Measurements from ENCODE around the gene COL6A6. TPM values are rescaled to one million over a fixed set of nuclear protein-coding genes. Genes with fewer than 3 reads are reported as not detected.

COL6A6 gene
- total RNA-seq, 4 donors from 2014 or later: 0.16 to 1.7 (median 0.31) TPM

- TF ChIP-seq CTCF (IDR thresholded peaks at IDR 0.05; ENCODE audit: low read depth): no peak
Measured at GRCh38 chr3:130529486-130530215, 12.7 kb downstream of the COL6A6 start.

DNA sequence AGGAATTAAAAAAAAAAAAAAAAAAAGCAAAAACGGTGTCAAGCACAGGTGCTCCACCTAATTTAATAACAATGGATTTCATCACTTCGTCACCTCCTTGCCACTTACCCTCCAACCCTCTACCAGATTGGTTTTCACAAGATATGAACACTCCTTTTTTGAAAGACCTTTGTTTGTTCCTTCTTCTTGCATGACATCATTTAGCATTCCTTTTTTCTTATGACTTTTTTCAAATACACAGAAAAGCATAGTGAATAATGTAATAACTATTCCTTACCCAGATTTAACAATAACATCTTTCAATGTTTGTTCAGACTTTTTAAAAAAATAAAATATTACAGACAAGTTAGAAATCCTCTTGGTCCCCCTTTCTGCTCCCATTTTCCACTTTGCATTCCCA, 16.3 kb downstream of the COL6A6 start:
- TF ChIP-seq CTCF (IDR thresholded peaks at IDR 0.05; ENCODE audit: low read depth): no peak

DNA sequence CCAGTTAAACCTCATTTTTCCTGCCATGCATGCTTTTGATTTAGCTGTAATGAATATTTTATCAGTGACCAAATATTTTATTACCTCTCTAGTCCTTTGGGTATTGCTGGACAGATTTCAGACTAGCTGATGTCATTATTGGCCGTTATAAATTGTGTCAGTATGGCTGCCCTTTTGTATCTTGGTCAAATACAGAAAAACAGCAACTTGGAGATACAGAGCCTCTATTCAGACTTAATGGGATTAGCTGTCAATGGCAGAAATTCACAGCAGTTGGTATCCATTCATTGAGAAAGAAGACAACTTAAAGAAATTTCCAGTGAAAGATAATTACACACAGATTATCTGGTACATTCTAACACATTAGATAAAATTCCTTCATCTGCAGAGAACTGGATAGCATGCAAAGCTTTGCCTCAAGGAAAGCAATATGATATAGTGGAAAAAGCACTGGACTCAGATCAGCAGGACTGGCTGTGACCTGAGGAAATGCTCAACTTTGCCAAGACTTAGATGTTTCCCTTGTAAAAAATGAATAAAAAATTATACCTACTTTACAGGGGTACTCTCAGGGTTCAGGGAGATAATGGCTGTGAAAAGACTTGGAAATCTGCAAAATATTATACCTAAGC, 20.8 kb downstream of the COL6A6 start:
- no peak for TF ChIP-seq CTCF (IDR thresholded peaks at IDR 0.05; ENCODE audit: low read depth)

- no peak for TF ChIP-seq CTCF (IDR thresholded peaks at IDR 0.05; ENCODE audit: low read depth)
Measured at GRCh38 chr3:130539005-130539404, 22.0 kb downstream of the COL6A6 start.

DNA sequence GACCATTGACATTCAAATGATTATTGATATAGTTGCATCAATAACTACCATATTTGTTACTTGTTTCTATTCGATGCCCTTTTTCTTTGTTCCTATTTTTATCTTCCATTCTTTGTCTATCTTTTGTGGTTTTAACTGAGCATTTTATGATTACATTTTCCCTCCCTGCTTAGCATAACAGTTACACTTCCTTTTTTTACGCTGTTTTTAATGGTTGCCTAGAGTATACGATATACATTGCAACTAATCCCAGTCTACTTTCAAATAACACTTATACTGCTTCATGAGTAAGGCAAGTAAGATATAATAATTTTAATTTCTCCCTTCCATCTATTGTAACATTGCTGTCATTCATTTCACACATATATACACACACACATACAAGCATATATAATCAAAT, 26.3 kb downstream of the COL6A6 start:
- TF ChIP-seq CTCF (IDR thresholded peaks at IDR 0.05; ENCODE audit: low read depth): no peak

DNA sequence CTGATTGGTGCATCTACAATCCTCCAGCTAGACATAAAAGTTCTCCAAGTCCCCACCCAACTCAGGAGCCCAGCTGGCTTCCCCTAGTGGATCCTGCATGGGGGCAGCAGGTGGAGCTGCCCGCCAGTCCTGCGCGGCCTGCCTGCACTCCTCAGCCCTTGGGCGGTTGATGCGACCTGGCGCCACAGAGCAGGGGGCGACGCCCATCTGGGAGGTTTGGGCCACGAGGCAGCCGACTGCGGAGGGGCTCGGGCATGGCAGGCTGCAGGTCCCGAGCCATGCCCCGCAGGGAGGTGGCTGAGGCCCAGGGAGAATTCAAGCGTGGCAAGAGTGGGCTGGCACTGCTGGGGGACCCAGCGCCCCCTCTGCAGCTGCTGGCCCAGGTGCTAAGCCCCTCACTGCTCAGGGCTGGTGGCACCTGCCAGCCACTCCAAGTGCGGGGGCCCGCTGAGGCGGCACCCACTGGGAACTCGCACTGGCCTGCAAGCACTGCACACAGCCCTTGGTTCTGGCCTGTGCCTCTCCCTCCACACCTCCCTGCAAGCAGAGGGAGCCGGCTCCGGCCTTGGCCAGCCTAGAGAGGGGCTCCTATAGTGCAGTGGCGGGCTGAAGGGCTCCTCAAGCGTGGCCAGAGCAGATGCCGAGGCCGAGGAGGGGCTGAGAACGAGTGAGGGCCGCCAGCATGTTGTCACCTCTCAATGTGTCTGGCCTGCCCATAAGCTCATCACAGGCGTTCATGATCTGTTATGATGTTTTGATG, 30.1 kb downstream of the COL6A6 start:
- no peak for TF ChIP-seq CTCF (IDR thresholded peaks at IDR 0.05; ENCODE audit: low read depth)

DNA sequence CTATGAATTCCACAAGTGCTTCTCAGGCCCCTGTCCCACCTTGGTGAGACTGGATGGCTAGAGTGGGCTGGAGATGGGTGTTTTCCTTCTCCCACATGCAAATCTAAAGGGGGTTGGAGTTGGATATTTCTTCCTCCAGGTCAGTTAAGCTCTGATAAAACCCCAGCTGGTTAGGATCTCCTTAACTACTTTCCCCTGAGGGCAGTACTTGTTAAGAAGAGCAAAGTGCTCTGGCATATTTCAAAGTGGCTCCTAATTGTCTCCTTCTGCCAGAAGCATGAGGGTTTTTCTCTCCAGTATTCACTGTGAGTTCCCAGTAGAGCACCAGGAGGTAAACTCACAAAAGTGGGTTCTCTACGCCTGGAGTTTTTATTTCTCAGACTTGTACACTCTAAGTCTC, 31.4 kb downstream of the COL6A6 start:
- TF ChIP-seq CTCF (IDR thresholded peaks at IDR 0.05; ENCODE audit: low read depth): no peak

Data from subcutaneous adipose tissue (tissue), 4 donors.